HG02588 (cell line): ENCODE results near the gene BRSK2.

Experiments
- ATAC-seq: cut with Tn5 transposase; IDR thresholded peaks from one replicate; pipeline ENCODE4 v1.9.1; 2021; ENCODE audit warnings: mild to moderate bottlenecking, moderate library complexity; ENCODE audit not compliant: unreplicated experiment

The BRSK2 gene

DNA sequence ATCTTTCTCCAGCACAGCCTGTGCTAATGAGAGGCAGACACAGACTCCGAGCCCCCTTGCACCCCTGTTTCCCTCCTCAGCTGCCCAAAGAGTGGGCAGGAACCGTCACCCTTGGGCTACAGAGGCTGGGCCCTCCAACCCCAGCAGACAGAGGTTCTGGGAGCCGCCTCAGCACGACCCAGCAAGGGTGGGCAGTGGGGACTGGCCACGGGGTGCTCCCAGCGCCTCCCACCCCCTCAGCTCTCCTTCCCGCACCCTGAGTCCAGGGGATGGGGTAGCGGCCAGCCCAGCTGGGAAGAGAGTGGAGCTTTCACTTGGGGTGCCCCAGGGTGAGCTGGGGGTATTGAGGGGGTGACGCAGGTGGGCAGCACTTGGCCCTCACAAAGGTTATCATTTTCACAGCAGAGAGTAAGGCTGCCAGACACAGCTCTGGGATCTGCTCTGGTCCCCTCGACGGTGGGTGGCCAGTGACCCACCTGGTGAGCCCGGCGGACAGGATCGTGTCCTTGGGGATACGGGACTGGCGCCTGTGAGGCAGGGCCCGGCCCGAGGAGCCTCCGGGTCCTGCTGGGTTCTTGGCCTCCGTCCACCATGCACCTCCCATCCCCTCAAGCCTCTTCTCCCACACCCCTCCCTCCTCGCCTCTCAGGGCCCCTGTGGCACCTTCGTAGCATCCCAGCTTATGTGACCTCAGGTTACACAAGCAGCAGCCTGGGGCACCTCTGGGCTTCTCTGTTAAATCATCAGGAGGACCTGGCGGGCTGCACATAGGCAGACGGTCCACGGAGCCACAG lies 14.4 kb upstream of the BRSK2 start:
- ATAC-seq, result no peak

DNA sequence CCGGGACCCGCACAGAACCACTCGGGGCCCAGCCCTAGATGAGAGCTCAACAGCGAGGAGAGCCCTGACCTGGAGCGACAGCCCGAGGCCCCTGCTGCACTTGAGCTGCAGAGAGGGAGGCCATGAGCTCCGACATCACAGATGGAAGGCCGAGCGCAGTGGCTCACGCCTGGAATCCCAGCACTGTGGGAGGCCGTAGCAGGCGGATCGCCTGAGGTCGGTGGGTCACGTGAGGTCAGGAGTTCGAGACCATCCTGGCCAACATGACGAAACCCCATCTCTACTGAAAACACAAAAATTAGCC lies 13.8 kb upstream of the BRSK2 start:
- ATAC-seq, result no peak

DNA sequence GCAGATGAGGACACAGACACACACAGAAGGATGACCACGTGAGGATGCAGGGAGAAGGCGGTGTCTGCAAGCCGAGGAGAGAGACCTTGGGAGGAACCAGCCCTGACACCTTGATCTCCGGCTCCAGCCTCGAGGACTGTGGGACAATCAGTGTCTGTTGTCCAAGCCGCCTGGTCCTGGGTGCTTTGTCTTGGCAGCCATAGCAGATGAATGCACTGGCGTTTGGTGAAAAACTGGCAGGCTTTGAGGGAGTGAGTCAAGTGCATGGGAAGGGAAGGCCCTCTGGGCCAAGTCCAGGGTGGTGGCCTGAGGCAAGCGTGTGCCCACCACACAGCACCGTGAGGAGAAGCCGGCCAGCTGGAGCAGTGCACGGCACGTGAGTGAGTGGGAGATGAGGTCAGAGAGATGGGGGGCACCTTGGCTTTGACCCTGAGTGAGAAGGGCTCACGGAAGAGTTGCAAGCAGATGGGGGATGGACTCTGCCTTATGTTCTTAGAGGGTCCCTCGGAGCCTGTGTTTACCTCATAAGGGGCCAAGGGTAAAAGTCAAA lies 12.4 kb upstream of the BRSK2 start:
- no peak for ATAC-seq

DNA sequence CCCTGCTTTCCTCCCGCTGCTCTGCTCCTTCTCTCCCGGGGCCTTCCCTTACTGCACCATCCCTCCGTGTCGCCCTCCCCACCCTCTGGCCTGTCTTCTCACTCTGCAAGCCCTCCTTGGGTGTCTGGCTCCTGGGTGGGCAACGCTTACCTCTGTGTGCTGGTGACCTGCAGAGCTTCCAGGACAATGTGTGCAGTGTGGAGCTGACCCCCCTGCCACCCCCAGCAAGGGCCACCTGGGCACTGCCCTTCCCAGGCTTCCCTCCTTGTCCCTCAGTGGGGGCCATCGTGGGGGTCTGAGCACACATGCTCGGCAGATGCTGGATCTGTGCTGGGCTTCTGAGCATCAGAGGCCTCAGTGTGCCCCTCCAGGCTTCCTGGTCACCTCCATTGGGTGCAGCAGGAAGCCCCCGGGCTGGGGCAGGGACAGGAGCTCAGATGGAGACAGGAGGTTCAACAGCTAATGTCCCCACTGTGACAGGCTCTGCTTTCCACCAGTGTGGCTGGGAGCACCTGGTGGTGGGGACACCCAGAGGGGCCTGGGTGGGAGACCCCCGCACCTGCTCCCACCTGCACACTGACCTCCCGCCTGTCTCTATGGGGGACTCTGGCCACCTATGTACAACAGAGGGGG lies 7.8 kb upstream of the BRSK2 start:
- ATAC-seq, result no peak

DNA sequence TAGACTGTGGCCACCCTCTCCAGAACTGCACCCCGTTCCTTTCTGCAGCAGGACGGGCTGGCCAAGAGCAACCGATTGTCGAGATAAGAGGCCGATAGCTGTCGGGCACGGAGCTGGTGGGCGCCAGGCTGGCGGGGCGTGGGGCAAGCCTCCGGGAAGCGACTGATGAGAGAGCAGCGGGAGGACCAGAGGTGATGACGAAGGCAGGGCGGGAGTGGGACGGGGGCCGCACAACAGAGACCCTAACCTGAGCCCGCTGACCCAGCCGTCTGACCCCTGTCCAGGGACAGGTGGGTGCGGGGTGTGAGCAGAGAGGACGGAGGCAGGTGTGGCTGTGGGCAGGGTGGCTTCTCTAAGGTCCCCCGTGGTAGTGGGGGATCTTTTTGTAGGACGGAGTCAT lies 7.3 kb upstream of the BRSK2 start:
- no peak for ATAC-seq

DNA sequence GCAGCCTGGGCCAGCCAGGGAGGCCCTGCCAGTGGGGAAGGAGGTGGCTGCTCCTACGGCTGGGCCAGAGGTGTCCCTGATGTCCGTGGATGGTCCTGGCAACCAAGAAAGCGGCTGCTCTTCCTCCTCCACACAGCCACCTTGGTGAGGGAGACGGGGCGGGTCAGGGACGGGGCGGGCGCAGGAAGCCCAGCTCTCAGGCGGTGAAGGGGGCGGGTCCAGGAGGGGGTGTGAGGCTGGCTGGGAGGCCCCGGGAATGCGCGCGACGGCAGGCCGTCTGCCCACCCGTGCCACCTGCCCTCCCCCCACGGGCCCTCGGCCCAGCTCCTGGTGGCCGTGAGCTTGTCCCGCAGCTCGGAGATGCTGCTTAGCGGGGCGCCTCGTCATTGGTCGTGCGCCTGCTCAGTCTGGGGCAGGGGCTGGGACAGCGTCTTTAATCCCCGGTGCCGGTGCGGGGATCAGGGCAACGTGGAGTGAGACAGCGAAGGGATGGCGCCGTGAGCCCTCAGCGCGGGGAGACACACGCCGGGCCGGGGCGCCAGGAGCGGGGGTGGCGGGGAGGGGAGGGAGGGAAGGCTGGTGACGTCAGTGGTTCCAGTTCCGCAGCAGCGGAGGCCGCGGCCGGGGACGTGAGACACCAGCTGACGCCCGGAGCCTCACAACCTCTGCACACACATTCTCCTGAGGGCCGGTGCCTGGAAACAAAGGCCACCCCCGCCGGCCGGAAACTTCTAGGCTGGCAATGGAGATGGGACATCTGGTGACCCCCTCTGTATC lies 6.7 kb upstream of the BRSK2 start:
- peak; percentile 78 for ATAC-seq

DNA sequence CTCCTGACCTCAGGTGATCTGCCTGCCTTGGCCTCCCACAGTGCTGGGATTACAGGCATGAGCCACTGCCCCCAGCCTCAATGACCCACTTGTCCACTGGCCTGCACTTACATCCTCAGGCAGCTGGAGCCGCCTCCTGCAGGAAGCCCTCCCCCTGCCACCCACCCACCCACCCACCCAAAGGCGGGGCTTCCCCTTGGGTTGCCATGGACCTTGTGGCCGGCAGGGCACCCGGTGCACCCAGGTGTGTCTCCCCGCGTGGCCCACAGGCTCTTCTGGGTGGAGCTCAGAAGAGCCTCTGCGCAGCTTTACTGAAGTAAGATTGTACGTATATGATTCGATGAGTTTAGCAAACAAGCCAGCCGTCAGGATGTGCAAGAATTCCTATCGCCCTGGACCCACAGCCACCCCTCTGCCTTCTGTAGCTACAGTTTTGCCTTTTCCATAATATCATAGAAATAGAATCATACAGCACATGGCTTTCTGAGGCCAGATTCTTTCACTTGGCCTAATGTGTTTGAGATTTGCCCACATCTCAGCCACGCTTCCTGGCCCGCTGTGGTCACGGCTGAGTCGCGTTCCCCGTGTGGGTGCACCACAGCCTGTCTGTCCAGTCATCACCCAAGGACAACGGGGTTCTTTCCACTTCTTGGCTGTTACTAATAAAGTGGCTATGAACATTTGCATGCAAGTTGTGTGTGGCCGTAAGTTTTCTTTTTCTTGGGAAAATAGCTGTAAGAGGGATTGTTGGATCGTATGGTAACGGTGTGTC lies 5.3 kb upstream of the BRSK2 start:
- ATAC-seq, result no peak

DNA sequence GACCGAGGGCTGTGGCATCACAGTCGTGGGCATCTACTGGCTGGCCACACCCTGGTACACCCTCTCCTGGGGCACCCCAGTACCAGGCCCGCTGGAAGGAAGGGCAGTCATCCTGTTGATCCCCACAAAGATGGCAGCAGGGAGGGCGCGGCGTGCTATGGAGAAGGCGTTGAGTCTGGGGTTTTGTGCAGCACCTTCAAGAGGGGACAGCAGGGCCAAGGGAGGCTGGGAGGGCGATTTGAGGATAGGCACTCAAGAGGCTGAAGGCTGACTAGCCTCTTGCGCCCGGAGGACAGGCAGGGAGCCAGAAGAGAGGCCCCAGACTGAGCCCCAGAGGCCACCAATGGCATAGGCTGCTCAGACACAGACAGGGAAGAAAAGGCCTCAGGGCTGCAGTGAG lies 2.2 kb upstream of the BRSK2 start:
- no peak for ATAC-seq

DNA sequence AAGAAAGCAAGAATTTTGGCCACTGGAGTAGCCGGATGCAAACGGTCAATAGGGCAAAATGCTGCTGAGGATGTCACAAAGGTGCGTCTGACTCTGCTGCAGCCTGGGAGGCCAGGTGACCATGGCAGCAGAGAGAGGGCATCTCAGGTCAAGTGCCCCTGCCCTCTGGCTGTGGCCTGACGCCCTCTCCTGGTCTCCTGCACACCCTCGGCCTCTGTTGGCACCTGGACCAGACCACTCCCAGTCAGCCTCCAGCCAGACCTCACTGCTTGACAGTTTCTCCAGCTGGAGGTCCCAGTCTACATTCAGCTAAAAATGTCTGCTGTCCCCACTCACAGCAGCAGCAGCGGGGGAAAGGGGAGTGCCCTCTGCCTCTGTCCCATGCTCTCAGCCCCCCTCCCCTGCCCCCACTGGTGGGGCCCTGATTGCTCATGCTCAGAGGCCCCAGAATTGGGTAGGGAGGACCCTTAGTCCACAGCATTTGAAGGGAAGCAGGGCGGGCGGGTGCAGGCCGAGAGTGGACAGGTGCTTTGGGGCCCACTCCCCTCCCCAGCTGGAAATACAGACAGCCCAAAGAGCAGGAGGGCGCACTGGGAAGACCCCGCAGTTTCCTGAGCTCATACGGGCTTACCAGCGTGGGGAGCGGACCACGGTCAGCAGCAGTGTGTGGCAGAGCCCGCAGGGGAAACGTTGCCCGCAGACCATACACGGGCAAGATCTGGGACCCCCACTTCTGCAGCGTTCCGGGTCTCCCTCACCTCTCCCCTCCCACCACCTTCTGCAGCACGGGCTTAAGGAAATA lies 1.6 kb upstream of the BRSK2 start:
- no peak for ATAC-seq

DNA sequence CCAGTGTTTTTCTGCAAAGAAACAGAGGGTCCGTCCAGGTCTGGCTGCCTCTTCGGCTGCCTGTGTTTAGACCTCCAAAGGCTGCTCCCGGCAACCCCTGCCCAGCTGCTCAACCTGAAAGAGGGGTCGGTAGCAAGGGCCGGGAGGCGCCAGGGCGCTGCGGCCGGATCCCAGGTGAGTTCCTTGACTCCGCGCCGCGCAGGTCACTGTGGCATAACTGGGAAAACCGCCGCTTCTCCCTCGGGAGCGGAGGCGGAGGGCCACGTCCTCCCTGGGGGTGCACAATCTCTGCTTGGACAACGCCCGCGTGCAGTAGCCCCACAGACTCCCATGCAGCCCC lies 1.0 kb upstream of the BRSK2 start:
- ATAC-seq, result no peak

DNA sequence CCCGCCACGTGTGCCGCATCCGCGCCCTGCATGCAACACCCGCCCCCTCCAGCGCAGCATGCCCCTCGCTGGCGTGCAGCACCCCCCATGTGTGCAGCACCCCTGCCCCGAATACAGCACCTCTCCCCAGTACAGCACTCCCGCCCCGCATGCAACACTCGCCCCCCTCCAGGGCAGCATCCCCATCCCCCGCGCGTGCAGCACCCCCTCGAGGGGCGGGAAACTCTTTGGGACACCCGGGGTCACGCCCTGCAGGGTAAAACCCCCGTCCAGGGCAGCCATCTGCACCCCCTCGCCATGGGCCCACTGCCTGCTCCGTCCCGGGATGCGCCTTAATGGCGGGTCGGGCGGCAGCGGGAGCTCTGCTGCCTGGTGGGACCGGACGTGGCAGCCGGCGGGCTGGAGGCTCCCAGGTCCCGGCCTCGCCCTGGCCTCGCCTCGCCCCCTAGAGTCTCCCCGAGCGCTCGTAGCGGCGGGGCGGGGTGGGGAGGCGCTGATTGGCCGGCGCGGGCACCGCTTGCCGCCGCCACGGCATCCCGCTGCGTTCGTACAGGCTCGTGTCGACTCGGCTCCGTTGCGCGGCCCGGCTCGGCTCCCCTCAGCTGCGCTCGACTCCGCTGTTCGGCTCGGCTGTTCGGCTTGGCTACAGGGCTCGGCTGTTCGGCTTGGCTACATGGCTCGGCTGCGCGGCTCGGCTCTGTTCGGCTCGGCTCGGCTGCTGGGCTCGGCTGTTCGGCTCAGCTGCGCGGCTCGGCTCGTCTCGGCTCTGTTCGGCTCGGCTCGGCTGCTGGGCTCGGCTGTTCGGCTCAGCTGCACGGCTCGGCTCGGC lies 417 bp upstream of the BRSK2 start:
- ATAC-seq, result peak; percentile 77

DNA sequence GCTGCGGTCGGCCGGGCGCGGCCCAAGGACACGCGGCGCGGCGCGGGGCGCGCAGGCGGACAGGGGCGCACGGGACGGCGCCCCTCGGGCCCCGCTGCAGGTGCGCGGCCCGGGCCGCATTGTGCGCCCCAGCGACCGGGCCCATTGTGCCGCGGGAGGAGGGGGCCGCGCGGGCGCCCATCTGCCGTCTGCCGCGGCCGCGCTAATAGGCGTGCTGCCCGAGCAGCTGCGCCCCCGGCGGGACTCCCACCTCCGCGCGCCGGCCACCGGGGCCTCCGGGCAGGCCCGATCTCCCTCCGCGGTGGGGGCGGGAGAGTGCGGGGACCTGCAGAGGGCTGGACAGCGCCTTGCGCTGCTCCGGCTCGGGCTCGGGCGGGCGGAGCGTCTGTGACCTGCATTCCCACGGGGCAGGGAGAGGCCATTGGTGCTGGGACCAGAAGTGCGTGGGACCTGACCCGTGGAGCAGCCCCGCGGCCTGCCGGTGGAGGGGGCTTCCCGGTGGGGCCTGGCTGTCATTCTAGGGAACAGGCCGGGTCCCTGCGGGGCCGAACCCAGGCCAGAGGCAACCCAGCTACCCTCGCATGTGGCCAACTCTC lies 933 bp downstream of the BRSK2 start:
- no peak for ATAC-seq

DNA sequence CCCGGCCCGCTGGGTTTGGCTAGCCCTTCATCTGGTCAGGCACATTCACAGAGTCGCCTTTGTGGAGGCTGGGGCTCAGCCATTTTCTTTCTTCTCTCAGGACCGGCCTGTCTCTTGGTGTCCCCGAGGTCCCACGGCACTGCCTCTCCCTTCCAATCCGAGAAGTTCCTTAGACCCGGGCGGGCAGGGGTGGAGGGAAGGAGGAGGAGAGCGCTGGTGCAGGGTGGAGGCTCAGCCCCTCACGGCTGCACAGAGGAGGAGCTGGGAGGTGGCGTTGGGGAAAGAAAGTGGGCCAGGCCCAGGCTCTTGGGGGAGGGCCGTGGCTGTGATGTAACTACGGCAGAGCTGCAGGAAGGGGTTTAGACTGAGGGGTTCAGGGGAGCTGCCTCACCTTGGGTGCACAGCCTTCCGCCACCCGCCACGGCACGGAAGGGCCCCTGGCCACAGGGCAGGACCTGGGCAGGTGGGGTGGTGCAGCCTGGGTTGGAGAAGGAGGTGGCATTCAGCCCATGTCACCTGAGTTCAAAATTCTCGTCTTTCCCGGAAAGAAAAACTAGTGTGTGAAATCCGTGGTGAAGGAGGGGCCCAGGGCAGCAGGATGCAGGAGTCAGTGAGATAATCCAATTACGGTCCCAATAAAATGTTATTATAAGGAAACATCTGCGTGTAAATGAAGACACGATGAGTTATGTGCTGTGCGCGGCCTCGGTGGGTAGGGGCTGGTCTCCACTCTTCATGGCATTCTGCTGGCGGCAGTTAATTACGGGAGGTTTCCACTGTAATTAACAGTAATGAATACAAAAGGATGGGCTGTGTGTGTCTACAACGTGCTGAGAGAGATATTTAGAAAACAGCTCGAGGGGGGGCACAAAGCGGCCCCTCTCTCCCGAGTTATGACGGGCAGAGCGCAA lies 1.7 kb downstream of the BRSK2 start:
- ATAC-seq, result no peak

DNA sequence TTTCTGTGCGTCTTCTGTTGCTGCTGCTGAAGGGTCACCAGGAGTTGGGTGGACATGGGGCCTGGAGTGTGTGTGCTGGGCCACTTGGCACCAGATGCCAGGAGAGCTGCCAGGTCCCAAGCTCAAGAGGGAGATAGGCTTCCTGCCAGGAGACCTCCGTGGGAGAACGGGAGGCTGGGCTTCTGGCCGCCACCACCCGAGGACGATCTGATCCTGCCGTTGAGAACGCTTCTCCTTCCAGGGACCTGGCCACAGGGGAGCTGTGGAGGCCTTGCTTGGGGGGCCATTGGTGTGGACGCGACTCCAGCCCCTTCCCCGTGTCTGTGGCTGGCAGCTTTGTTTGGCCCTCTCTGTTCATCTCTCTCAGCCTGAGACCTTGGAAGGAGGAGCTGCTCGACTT lies 2.4 kb downstream of the BRSK2 start:
- ATAC-seq, result no peak

DNA sequence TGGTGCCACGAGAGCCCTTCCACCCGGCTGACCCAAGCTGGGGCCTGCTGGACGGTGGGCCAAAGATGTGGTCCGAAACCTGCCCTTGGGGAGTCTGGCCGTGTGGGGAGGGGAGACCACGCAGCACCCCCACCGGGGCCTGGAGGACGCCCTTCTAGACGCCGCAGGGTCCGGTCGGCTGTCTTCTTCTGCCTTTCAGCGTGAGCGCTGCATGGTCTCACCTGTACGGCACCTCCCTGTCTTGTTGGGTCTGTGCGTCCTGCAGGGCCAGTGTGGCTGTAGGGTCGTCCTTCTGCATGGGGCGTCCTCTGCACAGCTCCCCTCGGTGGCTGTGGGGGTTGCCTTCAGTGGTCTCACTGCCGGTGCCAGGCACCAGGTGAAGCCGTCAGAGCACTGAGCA lies 2.8 kb downstream of the BRSK2 start:
- ATAC-seq, result no peak

DNA sequence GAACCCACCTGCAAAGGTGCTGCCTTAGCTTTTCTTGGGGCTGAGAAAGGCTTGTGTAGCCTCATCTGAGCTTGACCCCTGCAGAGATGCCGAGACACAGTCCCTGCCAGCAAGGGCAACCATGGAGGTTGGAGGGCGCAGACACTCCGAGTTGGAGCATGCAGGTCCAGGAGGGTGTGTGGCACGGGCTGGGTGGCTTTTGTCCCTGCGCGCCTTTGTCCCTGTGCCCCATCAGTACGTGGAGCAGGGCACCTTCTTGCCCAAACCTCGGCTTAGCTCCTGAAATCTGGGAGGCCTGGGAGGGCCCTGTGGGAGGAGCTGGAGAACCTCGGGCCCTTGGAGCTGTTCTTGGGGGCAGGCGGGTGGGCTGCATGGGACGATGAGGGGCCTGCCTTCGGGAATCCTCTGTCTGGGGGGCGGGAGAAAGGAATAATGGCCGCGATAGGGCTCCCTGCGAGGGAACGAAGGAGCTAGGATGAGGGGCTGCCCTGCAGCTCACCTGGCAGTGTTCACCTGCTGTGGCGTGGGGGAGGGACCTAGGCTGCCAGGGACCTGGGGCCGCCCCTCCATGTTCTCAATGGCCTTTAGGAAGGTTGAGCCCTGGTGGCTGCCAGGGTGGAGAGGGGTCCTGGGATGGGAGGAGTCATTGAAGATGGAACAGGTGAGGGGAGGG lies 3.4 kb downstream of the BRSK2 start:
- ATAC-seq, result no peak

DNA sequence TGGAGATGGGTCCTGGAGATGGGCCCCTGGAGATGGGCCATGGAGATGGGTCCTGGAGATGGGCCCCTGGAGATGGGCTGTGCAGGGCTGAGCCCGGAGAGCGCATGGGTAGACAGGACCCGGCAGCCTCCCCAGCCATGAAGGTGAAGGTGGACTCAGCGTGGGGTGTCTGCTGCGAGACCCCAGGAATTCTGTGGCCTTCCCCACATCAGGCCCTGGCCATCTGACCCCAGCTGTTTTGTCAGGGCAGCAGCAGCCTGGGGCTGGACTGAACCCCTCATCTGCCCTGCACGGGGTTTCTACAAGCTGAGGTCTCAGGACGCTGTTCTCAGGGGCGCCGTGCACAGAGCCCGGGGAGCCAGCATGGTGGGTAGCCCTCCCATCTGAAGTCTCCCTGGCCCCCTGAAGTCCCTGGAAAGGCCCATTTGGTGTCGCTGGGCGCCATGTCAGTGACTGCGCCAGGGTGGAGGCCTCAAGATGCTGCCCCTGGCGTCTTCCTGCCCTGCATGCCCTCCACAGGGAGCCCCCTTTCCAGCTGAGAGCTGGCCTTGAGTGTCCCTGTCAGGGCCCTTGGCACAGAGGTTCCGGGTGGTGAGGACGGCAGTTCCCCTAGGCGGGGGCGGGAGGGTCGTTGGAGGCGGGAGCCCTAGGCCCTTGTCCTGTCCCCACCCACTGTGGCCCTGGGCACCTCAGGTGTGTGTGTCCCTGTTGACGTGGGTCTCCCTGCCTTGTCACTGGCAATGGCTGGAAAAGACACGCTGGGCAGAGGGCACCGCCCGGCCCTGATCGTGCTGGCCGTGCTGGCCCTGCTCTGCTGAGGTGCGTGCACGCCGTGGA lies 5.4 kb downstream of the BRSK2 start:
- ATAC-seq, result no peak
